SK-N-SH (cell line): ENCODE measurements around the gene POLN.

Source experiments
- EZH2phosphoT487 ChIP-seq: fragments of 200-600 bp; sonication (generic); IDR thresholded peaks from 2 replicates; pipeline ENCODE4 v1.6.1; 2017; ENCODE audit warnings: low read depth, mixed run types, mild to moderate bottlenecking, antibody characterized with exemption, moderate library complexity, borderline replicate concordance
- FOSL2 ChIP-seq: IDR thresholded peaks from 2 replicates; pipeline ENCODE4 v1.4.0; 2012; ENCODE audit warnings: low read depth, mild to moderate bottlenecking, moderate library complexity, borderline replicate concordance
- JUND ChIP-seq: IDR thresholded peaks from 2 replicates; pipeline ENCODE4 v1.4.0; 2012
- POLR2AphosphoS5 ChIP-seq: IDR thresholded peaks from 2 replicates; pipeline ENCODE4 v1.6.1; 2012; ENCODE audit warnings: low read depth, low read length
- RAD21 ChIP-seq: IDR thresholded peaks from 2 replicates; pipeline ENCODE4 v1.6.1; 2012; ENCODE audit warnings: mild to moderate bottlenecking, low read length
- SIN3A ChIP-seq: IDR thresholded peaks from 2 replicates; pipeline ENCODE4 v1.6.1; 2012; ENCODE audit warnings: low read depth, mild to moderate bottlenecking, low read length, moderate library complexity, borderline replicate concordance
- TAF1 ChIP-seq: IDR thresholded peaks from 2 replicates; pipeline ENCODE4 v1.6.1; 2012; ENCODE audit warnings: low read depth, mild to moderate bottlenecking, low read length, moderate library complexity, borderline replicate concordance
- TF ChIP-seq, protein P1 (sequence below): fragments of 200-600 bp; sonication (generic); IDR thresholded peaks from 2 replicates; pipeline ENCODE4 v1.6.1; 2017; ENCODE audit warnings: antibody characterized with exemption, mild to moderate bottlenecking, moderate library complexity
- TF ChIP-seq, protein P2 (sequence below): IDR thresholded peaks from 2 replicates; pipeline ENCODE4 v1.4.0; 2012; ENCODE audit warnings: low read depth

DNA sequence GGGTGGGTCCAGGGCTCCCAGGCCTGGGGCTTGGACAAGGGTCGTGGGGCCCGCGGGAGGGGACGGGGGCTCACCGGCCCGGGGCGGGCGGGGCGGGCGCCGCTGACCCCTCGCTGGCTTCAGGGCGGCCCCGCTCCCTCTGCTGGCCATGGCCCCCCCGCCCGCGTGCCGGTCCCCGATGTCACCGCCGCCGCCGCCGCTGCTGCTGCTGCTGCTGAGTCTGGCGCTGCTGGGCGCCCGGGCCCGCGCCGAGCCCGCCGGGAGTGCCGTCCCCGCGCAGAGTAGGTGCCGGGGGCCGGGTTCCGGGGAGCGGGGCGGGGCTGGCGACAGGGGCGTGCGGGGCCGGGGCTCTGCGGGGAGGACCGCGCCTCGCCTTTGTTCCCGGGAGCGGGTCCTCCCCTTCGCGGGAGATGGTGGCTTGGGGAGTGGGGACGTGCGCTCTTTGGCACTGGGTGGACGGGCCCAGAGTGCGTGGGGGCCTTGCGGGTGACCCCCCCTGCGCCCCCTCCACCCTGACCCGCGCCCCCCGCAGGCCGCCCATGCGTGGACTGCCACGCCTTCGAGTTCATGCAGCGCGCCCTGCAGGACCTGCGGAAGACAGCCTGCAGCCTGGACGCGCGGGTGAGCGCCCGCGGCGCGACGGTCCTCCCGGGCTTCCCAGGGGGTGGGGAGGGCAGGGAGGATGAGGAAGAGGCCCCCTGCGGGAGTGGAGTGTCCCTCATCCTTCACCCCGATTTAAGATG lies 199.5 kb downstream of the POLN start:
- TF ChIP-seq, protein P1, sequence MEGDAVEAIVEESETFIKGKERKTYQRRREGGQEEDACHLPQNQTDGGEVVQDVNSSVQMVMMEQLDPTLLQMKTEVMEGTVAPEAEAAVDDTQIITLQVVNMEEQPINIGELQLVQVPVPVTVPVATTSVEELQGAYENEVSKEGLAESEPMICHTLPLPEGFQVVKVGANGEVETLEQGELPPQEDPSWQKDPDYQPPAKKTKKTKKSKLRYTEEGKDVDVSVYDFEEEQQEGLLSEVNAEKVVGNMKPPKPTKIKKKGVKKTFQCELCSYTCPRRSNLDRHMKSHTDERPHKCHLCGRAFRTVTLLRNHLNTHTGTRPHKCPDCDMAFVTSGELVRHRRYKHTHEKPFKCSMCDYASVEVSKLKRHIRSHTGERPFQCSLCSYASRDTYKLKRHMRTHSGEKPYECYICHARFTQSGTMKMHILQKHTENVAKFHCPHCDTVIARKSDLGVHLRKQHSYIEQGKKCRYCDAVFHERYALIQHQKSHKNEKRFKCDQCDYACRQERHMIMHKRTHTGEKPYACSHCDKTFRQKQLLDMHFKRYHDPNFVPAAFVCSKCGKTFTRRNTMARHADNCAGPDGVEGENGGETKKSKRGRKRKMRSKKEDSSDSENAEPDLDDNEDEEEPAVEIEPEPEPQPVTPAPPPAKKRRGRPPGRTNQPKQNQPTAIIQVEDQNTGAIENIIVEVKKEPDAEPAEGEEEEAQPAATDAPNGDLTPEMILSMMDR: peak; percentile 11; the same call in 1 of the 2 replicates
- TF ChIP-seq TAF1: no peak
- no peak for TF ChIP-seq EZH2phosphoT487
- TF ChIP-seq FOSL2: no peak
- no peak for TF ChIP-seq POLR2AphosphoS5
- TF ChIP-seq SIN3A: no peak
- TF ChIP-seq JUND: no peak
- TF ChIP-seq, protein P2, sequence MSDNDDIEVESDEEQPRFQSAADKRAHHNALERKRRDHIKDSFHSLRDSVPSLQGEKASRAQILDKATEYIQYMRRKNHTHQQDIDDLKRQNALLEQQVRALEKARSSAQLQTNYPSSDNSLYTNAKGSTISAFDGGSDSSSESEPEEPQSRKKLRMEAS: no peak
- no peak for TF ChIP-seq RAD21
